T-helper 2 cell (primary cell): Measurements from ENCODE around the gene SCP2.

Experiments
- DNase-seq, 5 experiments: peaks; one replicate each; pipeline versions ENCODE4 v3.0.0 to v3.0.0-alpha.2; 2012 to 2022

The SCP2 gene

DNA sequence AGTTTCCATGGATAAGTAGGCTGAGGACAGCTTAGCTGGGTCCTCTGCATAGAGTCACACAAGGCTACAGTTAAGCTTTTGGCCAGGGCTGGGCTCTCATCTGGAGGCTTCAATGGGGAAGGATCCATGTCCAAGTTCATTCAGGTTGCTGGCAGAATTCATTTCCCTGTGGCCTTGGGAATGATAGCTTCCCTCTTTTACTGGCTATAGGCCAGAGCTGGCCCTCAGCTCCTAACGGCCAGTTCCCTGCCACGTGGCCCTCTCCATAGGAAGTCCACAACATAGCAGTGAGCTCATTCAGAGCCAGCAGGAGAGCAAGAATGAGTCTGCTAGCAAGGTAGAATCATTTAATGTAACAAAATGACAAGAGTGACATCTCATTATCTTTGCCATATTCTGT is 119.9 kb downstream of the SCP2 start:
- no peak for DNase-seq

DNA sequence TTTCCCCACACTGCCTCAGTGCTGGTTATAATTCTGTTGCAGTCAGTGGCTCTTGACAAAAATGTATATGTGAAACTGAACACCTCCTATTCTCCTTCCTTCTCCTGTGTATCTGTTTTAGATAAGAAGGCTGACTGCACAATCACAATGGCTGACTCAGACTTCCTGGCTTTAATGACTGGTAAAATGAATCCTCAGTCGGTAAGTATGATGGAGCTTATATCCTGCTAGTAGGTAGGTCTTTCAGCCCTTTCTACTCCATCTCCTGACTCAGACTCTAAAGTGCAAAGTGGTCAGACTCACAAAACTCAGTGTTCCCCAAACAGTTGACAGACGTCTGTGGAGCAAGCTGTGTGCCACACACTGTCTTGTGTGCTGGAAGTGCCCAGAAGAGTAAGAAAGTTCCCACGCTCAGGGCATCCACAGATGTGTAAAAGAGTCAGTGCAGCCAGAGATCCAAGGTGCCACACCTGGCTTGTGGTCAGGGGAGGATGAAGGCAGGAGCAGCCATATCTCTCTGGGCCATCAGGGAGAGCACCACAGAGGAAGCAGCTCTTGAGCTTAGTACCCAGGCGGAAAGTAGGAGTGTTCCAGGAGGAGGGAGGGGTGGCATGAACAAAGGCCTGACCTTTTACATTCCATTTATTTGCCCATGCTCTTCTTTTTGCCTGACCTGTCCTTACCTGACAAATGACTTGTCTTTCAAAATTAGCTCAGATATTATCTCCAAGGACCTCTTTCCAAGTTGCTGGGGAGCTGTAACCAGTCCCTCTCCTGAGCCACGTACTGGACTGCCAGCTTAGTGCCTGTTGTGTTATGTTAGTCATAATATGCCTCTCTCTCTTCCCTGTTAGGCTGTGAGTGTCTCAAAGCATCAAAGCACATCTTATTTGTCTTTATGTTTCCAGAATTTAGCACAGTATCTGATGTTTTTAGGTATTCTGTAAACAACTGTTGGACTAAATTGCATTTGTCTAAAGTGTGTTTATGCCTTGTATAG is 121.0 kb downstream of the SCP2 start:
- no peak for DNase-seq

DNA sequence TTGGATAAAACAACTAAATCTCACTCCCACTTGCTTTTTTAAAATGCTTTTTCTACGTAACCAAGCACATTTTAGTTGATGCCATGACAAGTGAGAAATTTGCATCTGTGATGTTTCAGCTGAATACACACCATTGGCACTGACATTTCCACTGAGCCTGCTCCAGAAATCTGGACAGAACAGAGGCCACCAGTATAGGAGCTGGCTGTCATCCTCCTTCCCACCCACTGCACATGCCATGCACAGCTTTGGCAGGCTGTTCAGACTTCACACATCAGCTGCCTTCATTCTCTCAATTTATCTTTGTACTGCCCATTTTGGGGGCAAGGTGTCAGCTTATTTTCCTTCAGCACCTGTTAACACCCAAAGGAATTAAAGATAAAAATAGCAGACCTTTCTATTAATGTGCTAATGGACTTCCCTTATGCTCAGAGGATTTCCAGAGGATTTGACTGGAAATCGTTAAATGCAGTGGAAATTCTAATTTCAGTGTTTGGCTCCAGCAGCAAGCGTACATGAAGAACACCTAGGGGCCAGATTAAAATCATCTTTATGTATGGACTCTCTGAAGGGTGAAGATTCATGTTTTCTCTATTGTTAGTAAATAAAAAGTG is 122.0 kb downstream of the SCP2 start:
- DNase-seq, result no peak

DNA sequence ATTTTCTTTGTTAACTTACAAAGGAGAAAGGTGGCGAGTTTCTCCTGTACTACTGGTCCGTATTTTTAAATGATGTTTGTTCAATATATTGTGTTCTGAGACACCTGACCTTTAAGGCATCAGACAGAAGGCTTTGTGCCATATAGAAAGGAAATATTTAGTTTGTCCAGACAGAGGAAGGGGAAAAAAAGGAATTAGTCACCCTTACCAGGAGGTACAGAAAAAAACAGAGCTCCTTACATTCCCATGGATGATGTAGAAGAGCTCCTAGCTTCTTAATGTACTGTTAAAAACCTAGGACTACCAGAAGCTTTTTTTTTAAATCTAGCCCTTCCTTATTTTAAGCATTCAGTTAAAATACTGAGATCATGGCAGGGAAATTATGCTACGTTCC is 122.5 kb downstream of the SCP2 start:
- DNase-seq, result no peak

- no peak for DNase-seq
These were observed 123.2 kb downstream of the SCP2 start for GRCh38 chr1:53050310-53050709.

DNA sequence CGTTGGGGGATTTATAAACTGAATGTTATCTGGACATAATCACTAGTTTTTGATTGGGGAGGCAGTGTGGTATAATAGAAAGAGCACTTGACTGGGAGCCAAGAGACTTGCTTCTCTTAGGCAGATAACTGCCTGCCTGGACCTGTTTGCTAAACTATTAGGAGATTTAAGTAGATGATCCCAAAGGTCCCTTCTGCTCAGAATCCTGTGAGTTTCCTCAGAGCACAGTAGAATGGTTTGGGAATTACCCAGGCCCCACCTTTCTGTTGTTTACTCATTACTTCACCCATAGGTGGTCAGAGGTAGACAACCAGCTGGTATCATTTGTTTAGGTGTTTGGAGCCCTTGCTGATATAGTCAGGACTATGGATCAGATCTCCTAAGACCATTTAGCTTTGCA is 124.6 kb downstream of the SCP2 start:
- no peak for DNase-seq

DNA sequence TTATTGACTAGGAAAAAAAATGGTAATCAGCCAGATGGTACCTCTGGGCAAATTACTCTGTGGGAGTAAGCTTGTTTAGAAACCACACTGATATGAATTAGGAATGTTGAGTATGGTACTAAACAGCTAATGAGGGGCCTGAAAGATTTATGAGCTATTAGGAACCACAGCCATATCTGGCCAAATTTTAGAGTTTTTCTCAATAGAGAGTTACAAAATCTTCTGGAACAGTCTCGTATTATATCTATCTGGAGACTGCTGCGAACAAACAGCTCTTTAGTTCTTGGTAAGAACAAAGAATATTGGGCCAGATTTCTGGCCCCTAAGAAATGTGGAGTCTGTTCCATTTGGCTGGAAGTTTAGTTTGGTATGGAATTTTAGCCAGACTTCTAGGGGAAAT is 130.1 kb downstream of the SCP2 start:
- DNase-seq, result no peak

DNA sequence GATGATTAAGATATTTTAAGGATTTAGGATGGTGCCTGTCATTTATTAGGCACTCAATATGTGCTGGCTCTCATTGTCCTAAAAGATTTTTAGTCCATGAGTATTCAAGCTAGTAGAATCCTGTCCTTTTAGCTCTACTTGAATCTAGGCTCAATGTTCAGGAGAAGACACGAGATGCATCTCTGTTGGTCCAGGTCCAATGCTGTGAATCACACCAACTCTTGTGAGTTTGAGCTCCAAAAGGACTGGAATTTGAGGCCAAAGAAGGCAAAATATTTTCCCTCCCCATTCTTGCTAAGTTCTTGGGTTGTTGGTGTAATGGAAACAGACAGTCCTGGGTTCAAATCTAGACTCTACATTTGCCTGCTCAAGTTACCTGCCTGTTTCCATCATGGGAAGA is 133.5 kb downstream of the SCP2 start:
- no peak for DNase-seq

DNA sequence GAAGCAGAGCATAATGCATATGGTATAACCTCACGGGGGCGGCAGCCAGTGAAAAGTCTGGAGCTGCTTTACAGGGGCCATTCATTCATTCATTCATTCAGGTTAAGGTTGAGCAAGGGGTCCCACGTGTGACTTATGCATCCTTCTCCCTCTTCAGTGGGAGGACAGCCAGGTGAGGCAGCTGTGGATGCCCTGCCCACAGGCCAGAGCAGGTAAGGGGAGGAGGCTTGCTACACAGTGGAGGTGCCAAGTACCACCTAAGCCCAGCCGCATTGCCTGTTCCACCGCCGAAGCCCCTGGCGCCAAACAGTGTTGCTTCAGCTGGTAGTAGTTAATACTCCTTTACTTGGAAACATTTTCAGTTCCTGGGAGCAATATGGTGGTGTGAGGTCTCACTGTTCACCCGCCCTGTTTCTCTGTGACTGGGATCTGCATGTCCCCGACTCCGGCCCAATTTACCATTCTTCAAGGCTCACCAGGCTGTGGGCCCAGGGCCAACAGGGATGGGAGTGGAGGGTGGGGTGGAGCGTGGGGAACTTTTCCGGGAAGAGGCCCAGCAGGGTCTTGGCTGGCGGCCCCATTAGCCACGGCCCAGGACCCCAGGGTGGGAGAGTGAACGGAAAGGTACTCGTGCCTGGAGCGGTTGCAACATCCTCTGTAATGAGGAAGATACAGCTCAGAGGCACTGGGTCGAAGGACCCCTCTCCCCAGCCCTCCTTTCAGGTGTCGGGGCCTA is 134.2 kb downstream of the SCP2 start:
- DNase-seq, result no peak

GRCh38 chr1:53061859-53062707 is 135.0 kb downstream of the SCP2 start, which contains the start of gene PODN:
Gene PODN (plus strand): TSS chr1:53062213. CDS start chr1:53069856, 7,643 bp downstream.
- peak in 1 of 5 experiments; percentile 22 for DNase-seq

DNA sequence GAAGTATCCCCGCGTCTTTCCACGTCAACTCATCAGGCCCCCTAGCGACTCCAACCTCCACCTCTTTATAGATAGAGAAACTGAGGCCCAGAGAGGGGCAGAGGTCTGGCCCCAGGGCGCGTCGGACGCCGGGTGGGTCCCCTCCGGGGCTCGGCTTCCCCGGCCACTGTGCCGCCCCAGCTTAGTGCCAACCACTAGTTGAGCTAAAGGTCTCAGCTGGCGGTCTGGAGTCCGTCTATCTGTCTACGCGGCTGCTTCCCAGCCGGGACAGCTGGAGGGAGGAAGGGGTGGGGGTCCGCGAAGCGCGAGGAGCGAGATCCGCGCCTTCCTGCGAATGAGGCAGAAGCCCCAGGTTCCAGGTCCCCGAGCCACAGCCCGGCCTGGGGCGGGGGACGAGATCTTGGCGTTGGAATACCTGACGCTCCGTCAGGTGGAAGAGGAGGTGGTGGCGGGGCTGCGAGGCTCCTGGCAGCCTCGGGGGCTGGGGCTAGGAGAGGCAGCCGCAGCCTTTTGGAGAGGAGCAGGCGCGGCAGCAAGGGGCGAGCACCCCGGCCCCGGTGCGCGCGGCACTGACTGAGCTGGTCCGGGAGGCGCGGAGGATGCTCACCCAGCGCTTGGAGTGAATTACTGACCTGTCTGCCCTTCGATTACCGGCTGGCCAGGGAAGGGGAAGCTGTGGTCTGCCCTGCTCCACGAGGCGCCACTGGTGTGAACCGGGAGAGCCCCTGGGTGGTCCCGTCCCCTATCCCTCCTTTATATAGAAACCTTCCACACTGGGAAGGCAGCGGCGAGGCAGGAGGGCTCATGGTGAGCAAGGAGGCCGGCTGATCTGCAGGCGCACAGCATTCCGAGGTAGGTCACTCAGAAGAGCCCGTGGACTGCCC is 135.9 kb downstream of the SCP2 start:
- DNase-seq, result no peak

- DNase-seq, result no peak
These were observed 136.9 kb downstream of the SCP2 start for GRCh38 chr1:53063744-53064515.

DNA sequence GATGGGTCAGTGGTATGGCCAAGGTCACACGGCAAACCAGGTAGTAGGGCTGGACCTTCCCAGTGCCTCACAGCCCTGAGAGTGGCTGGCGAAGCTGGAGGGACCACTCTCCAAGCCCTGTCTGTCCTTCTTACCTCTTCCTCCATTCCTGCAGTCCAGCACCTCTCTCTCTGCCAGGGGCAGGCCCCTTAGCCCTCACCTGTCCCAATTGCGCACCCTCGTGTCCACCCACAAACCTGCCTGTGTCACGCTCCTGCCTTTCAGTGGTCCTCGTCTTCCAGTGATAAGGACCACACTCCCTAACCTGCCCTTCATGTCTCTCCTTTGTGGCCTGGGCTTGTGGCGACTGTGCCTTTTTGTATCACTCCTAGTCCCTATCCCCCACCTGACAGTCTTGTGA is 138.3 kb downstream of the SCP2 start:
- no peak for DNase-seq

GRCh38 chr1:53066488-53066887 is 139.4 kb downstream of the SCP2 start:
- no peak for DNase-seq

DNA sequence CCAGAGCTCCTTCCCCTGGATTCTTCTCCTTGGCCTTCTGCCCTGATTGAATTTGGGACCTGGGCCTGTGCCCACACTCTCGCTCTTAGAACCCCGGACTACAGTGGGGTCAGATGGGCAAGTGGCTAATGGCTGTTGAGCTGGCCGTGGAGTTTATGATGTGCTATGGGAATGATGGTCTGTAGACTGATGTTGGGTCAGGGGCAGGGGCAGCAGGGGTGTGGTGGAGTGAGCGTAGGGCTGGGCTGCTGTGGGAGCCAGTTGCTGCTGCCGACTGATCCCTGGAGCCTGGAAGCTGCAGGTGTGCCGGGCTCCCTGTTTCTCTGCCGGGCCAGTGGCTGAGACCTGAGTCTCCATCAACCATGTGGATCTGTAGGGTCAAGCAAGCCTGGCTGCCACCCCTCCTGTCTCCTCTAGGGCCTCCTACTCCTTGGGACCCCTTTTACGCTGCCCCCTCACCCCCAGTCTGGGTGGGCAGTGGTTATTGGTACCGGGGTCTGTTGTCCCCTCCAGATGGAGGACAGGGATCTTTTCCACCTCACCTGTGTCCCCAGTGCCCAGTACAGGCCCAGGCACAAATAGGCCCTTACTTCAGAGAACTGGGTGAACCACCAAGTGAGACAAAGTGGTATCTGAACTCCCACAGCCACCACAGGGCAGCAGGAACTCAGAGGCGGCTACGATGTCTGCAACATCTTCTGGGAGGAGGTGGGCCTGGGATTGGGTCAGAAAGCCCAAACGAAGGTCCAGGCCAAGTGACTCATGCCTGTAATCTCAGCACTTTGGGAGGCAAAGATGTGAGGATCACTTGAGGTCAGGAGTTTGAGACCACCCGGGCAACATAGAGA is 140.0 kb downstream of the SCP2 start:
- DNase-seq, result no peak

DNA sequence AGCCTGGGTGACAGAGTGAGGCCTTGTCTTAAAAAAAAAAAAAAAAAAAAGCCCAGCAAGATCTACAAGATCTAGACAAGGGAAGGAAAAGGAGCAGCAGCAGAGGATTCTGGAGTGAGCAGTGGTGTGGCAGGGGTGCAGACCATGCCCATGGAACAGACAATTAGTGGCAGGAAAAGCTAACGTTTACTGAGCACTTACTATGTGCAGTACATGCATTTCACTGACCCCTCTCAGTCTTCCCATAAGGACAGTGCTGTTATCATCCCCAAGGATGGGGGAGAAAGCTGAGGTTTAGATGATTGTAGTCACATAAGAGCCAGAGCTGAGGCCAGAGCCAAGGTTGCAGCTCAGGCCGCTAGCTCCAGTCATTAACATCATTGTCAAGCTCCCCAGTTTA is 140.8 kb downstream of the SCP2 start:
- no peak for DNase-seq

DNA sequence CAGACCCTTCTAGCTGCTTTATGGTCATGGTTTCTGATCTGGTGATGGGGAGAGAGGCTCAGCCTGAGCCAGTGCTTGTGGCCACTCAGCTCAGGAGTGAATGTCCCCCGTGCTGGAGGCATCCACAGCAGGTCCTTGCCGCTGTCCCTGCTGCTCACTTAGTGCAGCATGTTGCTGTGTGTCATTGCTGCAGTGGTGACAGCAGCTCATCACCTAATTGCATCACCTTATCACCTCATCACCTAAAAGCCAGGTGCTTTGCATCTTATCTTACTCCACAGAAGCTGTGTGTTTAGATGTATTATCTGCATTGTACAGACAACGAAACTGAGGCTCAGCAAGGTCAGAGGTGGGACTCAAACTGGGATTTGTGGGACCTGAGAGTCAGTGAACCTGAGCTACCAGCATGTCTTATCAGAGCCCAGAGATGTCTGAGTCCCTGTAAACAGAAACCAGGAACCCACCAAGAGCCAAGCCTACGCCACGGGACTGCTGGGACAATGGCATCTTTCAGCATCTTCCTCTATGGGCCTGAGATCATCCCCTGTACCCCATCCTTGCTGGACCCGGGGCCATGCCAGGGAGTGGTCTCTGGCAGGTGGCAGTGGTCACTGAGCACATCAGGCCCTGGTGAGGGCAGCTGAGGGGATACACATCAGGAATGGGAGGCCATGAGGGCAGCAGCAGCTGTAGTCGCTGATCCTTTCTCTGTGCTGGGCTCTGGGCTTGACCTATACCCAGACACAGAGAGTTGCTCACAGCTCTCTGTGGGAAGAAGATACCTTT is 141.4 kb downstream of the SCP2 start:
- DNase-seq, result no peak

GRCh38 chr1:53069265-53069662 is 142.2 kb downstream of the SCP2 start:
- DNase-seq, result no peak
